CD8-positive, alpha-beta memory T cell (primary cell): ENCODE data around the gene ALG1. TPM values are rescaled to one million over a fixed set of nuclear protein-coding genes. Genes with fewer than 3 reads are reported as not detected.
"Not testable (repeated sequence)": the region's sequence is repeated elsewhere in the genome, so short reads cannot be mapped to it uniquely, and the experiment has no call there.

Experiments used
- CTCF ChIA-PET: fragments of 350-600 bp; sonication (Branson Sonifier 250); formaldehyde crosslinking; loops from one replicate; lab custom pipeline; 2021; ENCODE audit warnings: antibody characterized with exemption; lab: Charles Lee
- POLR2A ChIA-PET: fragments of 350-600 bp; sonication (Branson Sonifier 250); formaldehyde crosslinking; loops from one replicate; lab custom pipeline; 2021; ENCODE audit warnings: antibody characterized with exemption; lab: Charles Lee
- DNase-seq, 5 donors: peaks; one replicate each; pipeline versions ENCODE4 v3.0.0 to v3.0.0-alpha.2; 2020 to 2022; ENCODE audit warnings: mixed read lengths in 1 of 5
- H3K27ac ChIP-seq: one replicate; pipeline ENCODE4 v1.7.0; 2013; ENCODE audit warnings: low read depth, mild to moderate bottlenecking, low read length, moderate library complexity
- H3K27me3 ChIP-seq: 2 replicates; pipeline ENCODE4 v1.7.0; 2013; ENCODE audit warnings: low read length, mild to moderate bottlenecking; ENCODE audit not compliant: insufficient read depth, poor library complexity, severe bottlenecking
- H3K36me3 ChIP-seq: 2 replicates; pipeline ENCODE4 v1.7.0; 2013; ENCODE audit warnings: mild to moderate bottlenecking, low read length, moderate library complexity; ENCODE audit not compliant: insufficient read depth
- H3K4me1 ChIP-seq: 2 replicates; pipeline ENCODE4 v1.7.0; 2013; ENCODE audit warnings: mild to moderate bottlenecking, low read length, moderate library complexity; ENCODE audit not compliant: insufficient read depth
- H3K4me3 ChIP-seq: 2 replicates; pipeline ENCODE4 v1.7.0; 2013; ENCODE audit warnings: mild to moderate bottlenecking, low read length
- H3K9me3 ChIP-seq: 2 replicates; pipeline ENCODE4 v1.7.0; 2013; ENCODE audit warnings: mild to moderate bottlenecking, low read length
- H3K27ac Mint-ChIP-seq, 8 donors: one replicate each; pipeline ENCODE4 v1.8.0; 2020 to 2021; ENCODE audit warnings: mixed read lengths in 8 of 8, mild to moderate bottlenecking in 6 of 8, inconsistent platforms in 3 of 8, moderate library complexity in 3 of 8
- H3K27me3 Mint-ChIP-seq, 2 donors: one replicate each; pipeline ENCODE4 v1.8.0; 2020 to 2021; ENCODE audit warnings: mixed read lengths in 2 of 2, mild to moderate bottlenecking in 1 of 2, moderate library complexity in 1 of 2
- H3K36me3 Mint-ChIP-seq, 3 donors: one replicate each; pipeline ENCODE4 v1.8.0; 2020 to 2021; ENCODE audit warnings: mixed read lengths in 3 of 3, inconsistent platforms in 1 of 3, mild to moderate bottlenecking in 1 of 3
- H3K4me1 Mint-ChIP-seq, 3 donors: one replicate each; pipeline ENCODE4 v1.8.0; 2020 to 2021; ENCODE audit warnings: mixed read lengths in 3 of 3, inconsistent platforms in 1 of 3, mild to moderate bottlenecking in 1 of 3
- H3K4me3 Mint-ChIP-seq, 7 donors: one replicate each; pipeline ENCODE4 v1.8.0; 2020 to 2021; ENCODE audit warnings: mixed read lengths in 7 of 7, mild to moderate bottlenecking in 6 of 7, moderate library complexity in 4 of 7, inconsistent platforms in 2 of 7
- H3K9me3 Mint-ChIP-seq, 5 donors: one replicate each; pipeline ENCODE4 v1.8.0; 2020 to 2022; ENCODE audit warnings: mixed read lengths in 5 of 5, mild to moderate bottlenecking in 3 of 5, moderate library complexity in 2 of 5, inconsistent platforms in 1 of 5
- polyA plus RNA-seq: library from polyadenylated mRNA; unstranded; fragments of 300-500 nt; fragmentation: Illumina TruSeq; gene quantifications from one replicate; pipeline ENCODE4 v1.2.3, GENCODE V29; 2021
- total RNA-seq, 2 experiments: library from RNA; stranded (reverse); gene quantifications; one replicate each; pipeline ENCODE4 v1.2.3, GENCODE V29; 2021

Gene ALG1
- total and polyA plus RNA-seq, 3 experiments from 2014 or later: 32.8 to 50.7 (median 47.8) TPM

DNA sequence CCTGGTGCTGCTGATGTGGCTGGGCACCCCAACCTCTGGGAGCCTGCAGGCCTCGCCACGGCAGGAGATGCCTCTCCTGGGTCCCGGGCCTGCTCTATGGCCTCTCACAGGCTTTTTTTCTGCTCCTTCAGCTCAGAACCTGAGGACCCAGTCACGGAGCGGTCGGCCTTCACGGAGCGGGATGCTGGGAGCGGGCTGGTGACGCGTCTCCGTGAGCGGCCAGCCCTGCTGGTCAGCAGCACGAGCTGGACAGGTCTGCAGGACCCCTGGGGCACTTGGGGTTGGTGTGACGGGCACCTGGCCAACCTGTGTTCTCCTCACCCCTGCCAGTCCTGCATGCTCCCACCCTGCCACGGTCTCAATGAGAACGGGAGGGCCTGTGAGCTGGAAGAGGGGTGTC lies 7.0 kb downstream of the ALG1 start:
- no peak overlapping the region for H3K27ac ChIP-seq
- peaks cover 16% of the 10 kb centered on the region for H3K36me3 ChIP-seq
- POLR2A ChIA-PET: no interaction called here
- H3K4me1 Mint-ChIP-seq: peaks cover 3 to 11% (median 5%) of the 10 kb centered on the region in 3 donors
- CTCF ChIA-PET: no interaction called here
- no peak overlapping the region for H3K4me3 ChIP-seq
- no peaks in the 10 kb centered on the region for H3K27me3 ChIP-seq
- H3K27ac Mint-ChIP-seq: no peak overlapping the region
- H3K4me3 Mint-ChIP-seq: no peak overlapping the region
- no peaks in the 10 kb centered on the region for H3K9me3 ChIP-seq
- H3K9me3 Mint-ChIP-seq: no peaks in the 10 kb centered on the region
- H3K36me3 Mint-ChIP-seq: peaks cover 0 to 77% (median 7%) of the 10 kb centered on the region in 3 donors
- H3K27me3 Mint-ChIP-seq: no peaks in the 10 kb centered on the region
- no peaks in the 10 kb centered on the region for H3K4me1 ChIP-seq
- no peak for DNase-seq

DNA sequence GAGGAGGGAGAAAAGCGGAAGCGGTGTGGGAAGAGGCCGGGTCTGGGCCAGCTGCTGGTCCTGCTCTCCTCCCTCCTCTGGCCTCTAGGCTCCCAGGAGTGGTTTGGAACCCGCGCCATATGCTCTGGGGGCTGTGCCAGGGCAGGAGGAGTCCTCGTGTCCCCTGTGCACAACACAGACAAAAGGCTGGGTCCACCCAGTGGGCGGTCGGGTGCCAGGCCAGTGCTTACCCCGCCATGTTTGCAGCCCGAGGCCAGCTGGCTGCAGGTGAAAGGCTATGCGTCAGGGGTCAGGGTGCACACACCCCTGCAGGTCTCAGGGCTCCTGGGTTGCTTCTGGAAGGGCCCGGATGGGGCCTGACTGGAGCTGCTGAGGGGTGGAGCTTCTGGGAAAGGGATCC lies 8.8 kb downstream of the ALG1 start:
- H3K36me3 Mint-ChIP-seq: peaks cover 0 to 82% (median 9%) of the 10 kb centered on the region in 3 donors
- H3K27ac ChIP-seq, H3K27ac Mint-ChIP-seq, POLR2A ChIA-PET, H3K4me3 Mint-ChIP-seq, H3K27me3 Mint-ChIP-seq, H3K4me1 ChIP-seq, H3K4me1 Mint-ChIP-seq, H3K9me3 ChIP-seq, H3K4me3 ChIP-seq, CTCF ChIA-PET, H3K9me3 Mint-ChIP-seq, DNase-seq, H3K27me3 ChIP-seq: not testable (repeated sequence)
- peaks cover 11% of the 10 kb centered on the region for H3K36me3 ChIP-seq

GRCh38 chr16:5080996-5081395 lies 9.4 kb downstream of the ALG1 start:
- DNase-seq, H3K9me3 Mint-ChIP-seq, H3K27me3 ChIP-seq, H3K27me3 Mint-ChIP-seq, H3K9me3 ChIP-seq, H3K4me3 Mint-ChIP-seq, H3K36me3 ChIP-seq, POLR2A ChIA-PET, H3K27ac ChIP-seq, H3K4me1 Mint-ChIP-seq, H3K4me3 ChIP-seq, H3K4me1 ChIP-seq, H3K27ac Mint-ChIP-seq: not testable (repeated sequence)
- H3K36me3 Mint-ChIP-seq: peaks cover 0 to 81% (median 9%) of the 10 kb centered on the region in 3 donors
- CTCF ChIA-PET: interaction anchor here (1.2 kb wide), 1 partner anchor 11 kb away, joined by 3 read pairs; no protein-coding TSS in a partner anchor

- H3K4me3 ChIP-seq, H3K27me3 ChIP-seq, H3K9me3 ChIP-seq, POLR2A ChIA-PET, CTCF ChIA-PET, DNase-seq, H3K27ac ChIP-seq, H3K9me3 Mint-ChIP-seq, H3K4me1 Mint-ChIP-seq, H3K27me3 Mint-ChIP-seq, H3K4me3 Mint-ChIP-seq, H3K4me1 ChIP-seq, H3K36me3 ChIP-seq: not testable (repeated sequence)
- Mint-ChIP-seq H3K27ac (peak overlapping the region in 2 of 8 donors; percentile 35 to 46), H3K36me3 (peaks cover 0 to 79% (median 5%) of the 10 kb centered on the region in 3 donors)
Observed at GRCh38 chr16:5083646-5084045, 12.0 kb downstream of the ALG1 start.

- DNase-seq, POLR2A ChIA-PET: not testable (repeated sequence)
- H3K27ac Mint-ChIP-seq: peak overlapping the region in 2 of 8 donors; percentile 46 to 57
Observed at GRCh38 chr16:5084099-5084731, 12.6 kb downstream of the ALG1 start.

GRCh38 chr16:5084802-5085201 lies 13.2 kb downstream of the ALG1 start:
- peak; percentile 26 to 64 (median 33) for DNase-seq
- H3K4me1 Mint-ChIP-seq, H3K27ac ChIP-seq, H3K9me3 Mint-ChIP-seq, H3K27me3 Mint-ChIP-seq, H3K27me3 ChIP-seq, POLR2A ChIA-PET, H3K4me3 Mint-ChIP-seq, H3K4me1 ChIP-seq, H3K9me3 ChIP-seq, H3K4me3 ChIP-seq, H3K36me3 ChIP-seq: not testable (repeated sequence)
- CTCF ChIA-PET: interaction anchor here (0.8 to 1.1 kb wide), 4 partner anchors 9 to 28 kb away, joined by 3 to 7 read pairs (median 4); no protein-coding TSS in a partner anchor
- Mint-ChIP-seq H3K27ac (peak overlapping the region in 3 of 8 donors; percentile 12 to 63 (median 36)), H3K36me3 (peaks cover 0 to 79% (median 4%) of the 10 kb centered on the region in 3 donors)

More at GRCh38 chr16:5084099-5084731, 12.6 kb downstream of the ALG1 start:
- CTCF ChIA-PET: interaction anchor here (0.8 to 1.1 kb wide), 4 partner anchors 9 to 28 kb away, joined by 3 to 7 read pairs (median 4); no protein-coding TSS in a partner anchor
- not testable (repeated sequence) for H3K9me3 Mint-ChIP-seq, H3K36me3 ChIP-seq, H3K4me3 Mint-ChIP-seq, H3K27me3 Mint-ChIP-seq, H3K4me1 Mint-ChIP-seq, H3K4me3 ChIP-seq, H3K4me1 ChIP-seq, H3K27me3 ChIP-seq, H3K27ac ChIP-seq, H3K9me3 ChIP-seq
- H3K36me3 Mint-ChIP-seq: peaks cover 0 to 79% (median 5%) of the 10 kb centered on the region in 3 donors

DNA sequence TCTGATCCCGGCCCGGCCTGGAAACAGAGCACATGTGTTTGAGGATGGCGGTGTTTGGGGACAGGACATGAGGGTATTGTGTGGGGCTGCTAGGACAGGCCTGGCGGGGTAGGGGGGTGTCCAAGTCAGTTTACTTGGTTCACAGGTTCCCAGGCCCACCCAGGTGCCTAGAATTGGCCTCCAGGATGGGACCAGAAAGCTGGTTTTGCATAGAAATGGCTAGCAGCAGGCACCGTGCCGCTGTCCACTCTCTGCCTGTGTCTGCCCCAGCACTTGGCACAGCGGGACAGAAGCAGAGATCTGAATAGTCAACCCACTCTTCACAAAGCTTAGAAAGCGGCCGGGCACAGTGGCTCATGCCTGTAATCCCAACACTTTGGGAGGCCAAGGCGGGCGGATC lies 14.1 kb downstream of the ALG1 start:
- H3K9me3 Mint-ChIP-seq: not testable (repeated sequence)

DNA sequence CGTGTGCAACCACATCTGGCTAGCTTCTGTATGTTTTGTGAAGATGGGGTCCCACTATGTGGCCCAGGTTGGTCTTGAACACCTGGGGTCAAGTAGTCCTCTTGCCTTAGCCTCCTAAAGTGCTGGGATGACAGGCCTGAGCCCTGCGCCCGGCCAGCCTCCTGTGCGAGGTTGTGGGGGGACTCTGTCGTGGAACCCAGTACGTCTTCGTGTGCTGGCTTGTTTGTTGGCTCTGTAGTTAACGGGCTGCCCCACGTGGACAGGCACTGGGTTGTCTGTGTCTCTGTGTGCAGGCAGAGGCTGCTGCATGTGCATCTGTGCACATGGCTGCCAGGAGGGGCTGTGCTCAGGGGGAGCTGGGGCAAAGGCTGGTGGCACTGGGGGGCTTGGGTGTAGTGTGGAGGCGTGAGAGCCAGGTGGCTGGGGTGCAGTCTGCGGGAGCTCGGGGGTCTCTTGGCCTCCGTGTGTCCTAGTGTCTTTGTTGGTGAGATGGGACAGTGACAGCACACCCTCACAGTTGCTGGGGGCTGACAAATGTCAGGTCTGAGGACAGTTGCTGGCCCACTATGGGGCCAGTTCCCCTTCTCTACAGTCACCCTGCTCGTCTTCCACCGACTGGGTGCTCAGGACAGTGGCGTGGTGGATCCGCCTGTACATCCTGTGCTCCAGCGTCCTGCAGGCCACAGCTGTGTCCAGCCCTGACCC lies 16.6 kb downstream of the ALG1 start:
- DNase-seq, H3K36me3 ChIP-seq, H3K27ac ChIP-seq, H3K27me3 Mint-ChIP-seq, H3K4me1 ChIP-seq, H3K4me3 Mint-ChIP-seq, H3K27me3 ChIP-seq, H3K27ac Mint-ChIP-seq, POLR2A ChIA-PET, CTCF ChIA-PET, H3K9me3 ChIP-seq, H3K4me3 ChIP-seq, H3K4me1 Mint-ChIP-seq, H3K9me3 Mint-ChIP-seq: not testable (repeated sequence)
- H3K36me3 Mint-ChIP-seq: peaks cover 0 to 67% (median 4%) of the 10 kb centered on the region in 3 donors

More for the DNA sequence above, 14.1 kb downstream of the ALG1 start:
- DNase-seq, H3K27me3 ChIP-seq, H3K4me1 Mint-ChIP-seq, H3K36me3 ChIP-seq, CTCF ChIA-PET, H3K4me3 ChIP-seq, H3K4me3 Mint-ChIP-seq, H3K27ac ChIP-seq, H3K4me1 ChIP-seq, POLR2A ChIA-PET, H3K9me3 ChIP-seq, H3K27me3 Mint-ChIP-seq: not testable (repeated sequence)
- Mint-ChIP-seq H3K36me3 (peaks cover 0 to 81% (median 4%) of the 10 kb centered on the region in 3 donors), H3K27ac (peak overlapping the region in 1 of 8 donors; percentile 64)
